H9 (cell line): ENCODE results near the gene TH. TPM values are rescaled to one million over a fixed set of nuclear protein-coding genes. Genes with fewer than 3 reads are reported as not detected.

Experiments
- DNase-seq: peaks from one replicate; pipeline ENCODE4 v3.0.0-alpha.2; 2017
- H2AFZ ChIP-seq: one replicate; pipeline ENCODE4 v1.6.1; 2013; ENCODE audit warnings: mild to moderate bottlenecking, low read length, control low read depth, moderate library complexity
- H2AK5ac ChIP-seq: 2 replicates; pipeline ENCODE4 v1.6.1; 2013; ENCODE audit warnings: low read length, control low read depth, mixed read lengths; ENCODE audit not compliant: insufficient read length
- H2BK120ac ChIP-seq: one replicate; pipeline ENCODE4 v1.6.1; 2013; ENCODE audit warnings: low read depth, mild to moderate bottlenecking, low read length, control low read depth, inconsistent platforms; ENCODE audit not compliant: poor library complexity, severe bottlenecking
- H2BK12ac ChIP-seq: 2 replicates; pipeline ENCODE4 v1.6.1; 2013; ENCODE audit warnings: low read length, control low read depth, mixed read lengths, low read depth; ENCODE audit not compliant: insufficient read length
- H2BK15ac ChIP-seq: 2 replicates; pipeline ENCODE4 v1.6.1; 2013; ENCODE audit warnings: low read depth, low read length, control low read depth
- H2BK20ac ChIP-seq: one replicate; pipeline ENCODE4 v1.6.1; 2013; ENCODE audit warnings: low read depth, mild to moderate bottlenecking, low read length, control low read depth, inconsistent platforms; ENCODE audit not compliant: poor library complexity, severe bottlenecking
- H2BK5ac ChIP-seq: 2 replicates; pipeline ENCODE4 v1.6.1; 2013; ENCODE audit warnings: low read length, control low read depth, mixed read lengths; ENCODE audit not compliant: insufficient read length
- H3K14ac ChIP-seq: 2 replicates; pipeline ENCODE4 v1.6.1; 2013; ENCODE audit warnings: low read length, control low read depth; ENCODE audit not compliant: insufficient read depth
- H3K18ac ChIP-seq: 2 replicates; pipeline ENCODE4 v1.6.1; 2013; ENCODE audit warnings: low read depth, mild to moderate bottlenecking, mixed read lengths, low read length, control low read depth; ENCODE audit not compliant: insufficient read length
- H3K23ac ChIP-seq: 2 replicates; pipeline ENCODE4 v1.6.1; 2013; ENCODE audit warnings: low read length, control low read depth, mixed read lengths, low read depth; ENCODE audit not compliant: insufficient read length
- H3K23me2 ChIP-seq: 2 replicates; pipeline ENCODE4 v1.6.1; 2013; ENCODE audit warnings: low read depth, mild to moderate bottlenecking, mixed read lengths, low read length, control low read depth; ENCODE audit not compliant: insufficient read length, poor library complexity, severe bottlenecking
- H3K27ac ChIP-seq: 2 replicates; pipeline ENCODE4 v1.5.1; 2013; ENCODE audit warnings: low read length, control low read depth, mixed read lengths, low read depth; ENCODE audit not compliant: insufficient read length
- H3K27me3 ChIP-seq: 2 replicates; pipeline ENCODE4 v1.6.1; 2013; ENCODE audit warnings: low read length, control low read depth, inconsistent platforms; ENCODE audit not compliant: insufficient read depth
- H3K4ac ChIP-seq: 2 replicates; pipeline ENCODE4 v1.6.1; 2013; ENCODE audit warnings: low read depth, mild to moderate bottlenecking, control low read depth, inconsistent platforms, low read length, moderate library complexity
- H3K4me1 ChIP-seq: 2 replicates; pipeline ENCODE4 v1.6.1; 2013; ENCODE audit warnings: low read length, control low read depth, inconsistent platforms; ENCODE audit not compliant: insufficient read depth
- H3K4me2 ChIP-seq: 2 replicates; pipeline ENCODE4 v1.6.1; 2013; ENCODE audit warnings: low read length, control low read depth, mixed read lengths; ENCODE audit not compliant: insufficient read length, insufficient read depth
- H3K56ac ChIP-seq: 2 replicates; pipeline ENCODE4 v1.6.1; 2013; ENCODE audit warnings: low read depth, mild to moderate bottlenecking, mixed read lengths, low read length, control low read depth; ENCODE audit not compliant: insufficient read length
- H3K79me1 ChIP-seq: 2 replicates; pipeline ENCODE4 v1.6.1; 2013; ENCODE audit warnings: low read depth, mild to moderate bottlenecking, moderate library complexity, low read length, control low read depth, inconsistent platforms; ENCODE audit not compliant: insufficient read depth, poor library complexity, severe bottlenecking
- H3K79me2 ChIP-seq: 2 replicates; pipeline ENCODE4 v1.6.1; 2013; ENCODE audit warnings: low read length, control low read depth, inconsistent platforms; ENCODE audit not compliant: insufficient read depth
- H3K9ac ChIP-seq: 2 replicates; pipeline ENCODE4 v1.6.1; 2013; ENCODE audit warnings: low read length, control low read depth, mixed read lengths; ENCODE audit not compliant: insufficient read length; ENCODE audit errors: extremely low read depth
- H3K9me3 ChIP-seq: one replicate; pipeline ENCODE4 v1.6.1; 2013; ENCODE audit warnings: low read depth, low read length, inconsistent platforms; ENCODE audit not compliant: control insufficient read depth
- H3T11ph ChIP-seq: one replicate; pipeline ENCODE4 v1.6.1; 2013; ENCODE audit warnings: mild to moderate bottlenecking, low read length, control low read depth, inconsistent platforms
- H4K20me1 ChIP-seq: one replicate; pipeline ENCODE4 v1.6.1; 2013; ENCODE audit not compliant: control insufficient read depth, insufficient read length, insufficient read depth
- H4K5ac ChIP-seq: 2 replicates; pipeline ENCODE4 v1.6.1; 2013; ENCODE audit warnings: low read depth, mild to moderate bottlenecking, mixed read lengths, low read length, control low read depth; ENCODE audit not compliant: insufficient read length
- H4K8ac ChIP-seq: replicated peaks from 2 replicates; pipeline ENCODE4 v1.6.1; 2013; ENCODE audit warnings: low read length, control low read depth, mixed read lengths, low read depth; ENCODE audit not compliant: insufficient read length
- H4K91ac ChIP-seq: 2 replicates; pipeline ENCODE4 v1.6.1; 2013; ENCODE audit warnings: low read depth, mild to moderate bottlenecking, moderate library complexity, mixed read lengths, low read length, control low read depth; ENCODE audit not compliant: insufficient read length
- H3K27ac Mint-ChIP-seq, 3 experiments: 2 replicates in 2 of 3; 3 replicates in 1 of 3; pipeline ENCODE4 v1.8.0; 2020 to 2021; ENCODE audit warnings: mixed read lengths in 3 of 3, mild to moderate bottlenecking in 1 of 3, moderate library complexity in 1 of 3
- H3K27me3 Mint-ChIP-seq: 2 replicates; pipeline ENCODE4 v1.8.0; 2021; ENCODE audit warnings: low read depth, mild to moderate bottlenecking, moderate library complexity, mixed read lengths
- H3K36me3 Mint-ChIP-seq, 3 experiments: 2 replicates in 2 of 3; 3 replicates in 1 of 3; pipeline ENCODE4 v1.8.0; 2020 to 2021; ENCODE audit warnings: low read depth in 3 of 3, mixed read lengths in 3 of 3; ENCODE audit not compliant: insufficient read depth in 1 of 3
- H3K4me1 Mint-ChIP-seq, 2 experiments: 2 replicates each; pipeline ENCODE4 v1.8.0; 2020; ENCODE audit warnings: mixed read lengths in 2 of 2
- H3K4me3 Mint-ChIP-seq, 2 experiments: 2 replicates in 1 of 2; 3 replicates in 1 of 2; pipeline ENCODE4 v1.8.0; 2020 to 2021; ENCODE audit warnings: mild to moderate bottlenecking in 2 of 2, mixed read lengths in 2 of 2, moderate library complexity in 1 of 2
- H3K9me3 Mint-ChIP-seq, 2 experiments: 2 replicates in 1 of 2; 3 replicates in 1 of 2; pipeline ENCODE4 v1.8.0; 2020; ENCODE audit warnings: mild to moderate bottlenecking in 2 of 2, mixed read lengths in 2 of 2, moderate library complexity in 1 of 2
- CTCF ChIP-seq: fragments of 200-600 bp; sonication (generic); conservative IDR thresholded peaks from 3 replicates; pipeline ENCODE4 v1.8.0; 2021; ENCODE audit warnings: antibody characterized with exemption, mild to moderate bottlenecking
- WGBS: extraction: QIAGEN DNeasy Blood & Tissue Kit; methylation state at CpG from one replicate; pipeline ENCODE4 v1.1.7; 2013; ENCODE audit warnings: missing lambda C conversion rate, low lambda C conversion rate, mixed read lengths; ENCODE audit not compliant: insufficient read length; ENCODE audit errors: extremely low coverage; 5-methylcytosine and 5-hydroxymethylcytosine counted together
- total RNA-seq: library from RNA; stranded (reverse); gene quantifications from 2 replicates; pipeline ENCODE4 v1.2.1, GENCODE V29; 2021

Gene TH
- total RNA-seq, 1 experiment from 2014 or later = not detected

- peaks cover 2% of the 10 kb centered on the region for H4K20me1 ChIP-seq
- H3K79me2 ChIP-seq = no peaks in the 10 kb centered on the region
- no peaks in the 10 kb centered on the region for H3K4me1 ChIP-seq
- H3K4me3 Mint-ChIP-seq = peak overlapping the region; percentile 40 to 76
- no peak overlapping the region for H2BK120ac ChIP-seq
- peaks cover 10 to 23% of the 10 kb centered on the region in 2 experiments for H3K4me1 Mint-ChIP-seq
- H2BK20ac ChIP-seq = no peak overlapping the region
- no peaks in the 10 kb centered on the region for H3K9me3 ChIP-seq
- no peak overlapping the region for H2AFZ ChIP-seq
- H2BK5ac ChIP-seq = no peak overlapping the region
- H3K27me3 Mint-ChIP-seq = peaks cover 90% of the 10 kb centered on the region
- H4K8ac ChIP-seq = no peak overlapping the region
- TF ChIP-seq CTCF = no peak
- H3K27ac ChIP-seq = no peak overlapping the region
- no peak overlapping the region for H2BK12ac ChIP-seq
- no peak overlapping the region for H3K4me2 ChIP-seq
- H3K27me3 ChIP-seq = peaks cover 54% of the 10 kb centered on the region
- no peak overlapping the region for H4K5ac ChIP-seq
- no peaks in the 10 kb centered on the region for H3K79me1 ChIP-seq
- no peak overlapping the region for H3K9ac ChIP-seq
- H2AK5ac ChIP-seq = no peak overlapping the region
- H3K23me2 ChIP-seq = peaks cover 14% of the 10 kb centered on the region
- no peak overlapping the region for H3K18ac ChIP-seq
- no peak overlapping the region for H3K14ac ChIP-seq
- no peak overlapping the region for H3K4ac ChIP-seq
- no peak for DNase-seq
- H3T11ph ChIP-seq = no peak overlapping the region
- H2BK15ac ChIP-seq = no peak overlapping the region
- H3K9me3 Mint-ChIP-seq = peaks cover 2 to 9% of the 10 kb centered on the region in 2 experiments; a peak in 2 of 5 replicates
- no peaks in the 10 kb centered on the region for H3K36me3 Mint-ChIP-seq
- no CpG with 5 or more reads among the region's 68 CpGs for WGBS
- H4K91ac ChIP-seq = no peak overlapping the region
- no peak overlapping the region for H3K27ac Mint-ChIP-seq
- H3K23ac ChIP-seq = no peak overlapping the region
- no peak overlapping the region for H3K56ac ChIP-seq
These were observed 33.0 kb downstream of the TH start for GRCh38 chr11:2138431-2139122.
